Left lung (tissue), 10 donors: Measurements from ENCODE around the gene TECTB. TPM values are rescaled to one million over a fixed set of nuclear protein-coding genes. Genes with fewer than 3 reads are reported as not detected.

Experiments used
- ATAC-seq: fragments of 200-7000 bp; cut with Tn5 transposase; one replicate; pipeline ENCODE4 v1.9.1; 2020; ENCODE audit warnings: moderate library complexity
- DNase-seq, 4 donors: peaks; one replicate each; pipeline ENCODE4 v3.0.0-alpha.2; 2013 to 2020
- H3K27ac ChIP-seq, 2 donors: fragments of 200-600 bp; sonication (generic) in 1 of 2; one replicate each; pipeline versions ENCODE4 v1.5.0 to v1.8.0; 2020 to 2021
- H3K27me3 ChIP-seq, 2 donors: fragments of 200-600 bp; sonication (generic) in 1 of 2; one replicate each; pipeline versions ENCODE4 v1.5.0 to v1.8.0; 2020 to 2021
- H3K36me3 ChIP-seq, 2 donors: fragments of 200-600 bp; sonication (generic) in 1 of 2; one replicate each; pipeline versions ENCODE4 v1.5.0 to v1.8.0; 2020 to 2021
- H3K4me1 ChIP-seq, 2 donors: fragments of 200-600 bp; one replicate each; pipeline ENCODE4 v1.8.0; 2021
- H3K4me3 ChIP-seq, 2 donors: fragments of 200-600 bp; sonication (generic) in 1 of 2; one replicate each; pipeline versions ENCODE4 v1.5.0 to v1.8.0; 2020 to 2021; ENCODE audit warnings: mild to moderate bottlenecking in 1 of 2
- H3K9me3 ChIP-seq, 2 donors: fragments of 200-600 bp; sonication (generic) in 1 of 2; one replicate each; pipeline versions ENCODE4 v1.5.0 to v1.8.0; 2020 to 2021
- intact Hi-C, 2 donors: fragments of 100-400 bp; cut with DNase I; formaldehyde crosslinking; loops; one replicate each; pipeline versions ENCODE4 v1.11.2 to v1.14.2; 2022
- polyA plus RNA-seq, 6 donors: library from polyadenylated mRNA; unstranded; fragments of 120-200 nt; gene quantifications; one replicate each; pipeline ENCODE4 v1.2.1, GENCODE V29; 2013; ENCODE audit not compliant: insufficient read length in 6 of 6
- total RNA-seq, 2 donors: library from RNA; stranded (reverse); fragmentation: NEBNext Ultra II Directional; extraction: Animal tissue kit (Norgen Biotek cat#: 25700); gene quantifications; one replicate each; pipeline ENCODE4 v1.2.1, GENCODE V29; 2021
- TF ChIP-seq, protein P1 (sequence below), 2 donors: fragments of 200-600 bp; sonication (generic) in 1 of 2; IDR thresholded peaks; one replicate each; pipeline versions ENCODE4 v1.5.0 to v1.8.0; 2021; ENCODE audit warnings: antibody characterized with exemption in 2 of 2
- donor health status: DM: no; HTN: yes; CAD: no.
- donor health status: DM: no; HTN: no; CAD: no.

The TECTB gene
- total and polyA plus RNA-seq, 8 donors, result not detected

DNA sequence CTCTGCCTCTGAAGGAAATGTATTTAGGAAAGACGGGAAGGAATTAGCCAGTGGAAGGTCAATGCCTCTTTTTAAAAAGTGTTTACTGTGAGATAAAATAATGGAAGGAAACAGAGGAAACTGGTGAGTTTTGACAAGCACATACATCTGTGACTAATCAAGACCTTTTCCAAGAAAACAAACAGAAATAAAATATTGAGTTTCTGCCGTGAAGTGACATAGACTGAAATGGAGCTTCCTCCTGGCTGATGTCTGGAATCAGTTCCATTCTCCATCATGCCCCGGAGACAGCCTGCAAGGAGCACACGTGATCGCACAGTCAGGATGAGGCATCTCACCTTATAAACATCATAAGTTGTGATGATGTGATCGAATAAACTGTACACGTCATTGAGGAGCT lies 30.7 kb downstream of the TECTB start:
- H3K4me3 ChIP-seq, result no peak overlapping the region
- H3K9me3 ChIP-seq, result no peaks in the 10 kb centered on the region
- no peaks in the 10 kb centered on the region for H3K36me3 ChIP-seq
- H3K4me1 ChIP-seq, result no peaks in the 10 kb centered on the region
- intact Hi-C loops, result no loop called here
- H3K27me3 ChIP-seq, result peaks cover 0 to 18% of the 10 kb centered on the region in 2 donors
- DNase-seq (no peak), ATAC-seq (no peak)
- TF ChIP-seq, protein P1, sequence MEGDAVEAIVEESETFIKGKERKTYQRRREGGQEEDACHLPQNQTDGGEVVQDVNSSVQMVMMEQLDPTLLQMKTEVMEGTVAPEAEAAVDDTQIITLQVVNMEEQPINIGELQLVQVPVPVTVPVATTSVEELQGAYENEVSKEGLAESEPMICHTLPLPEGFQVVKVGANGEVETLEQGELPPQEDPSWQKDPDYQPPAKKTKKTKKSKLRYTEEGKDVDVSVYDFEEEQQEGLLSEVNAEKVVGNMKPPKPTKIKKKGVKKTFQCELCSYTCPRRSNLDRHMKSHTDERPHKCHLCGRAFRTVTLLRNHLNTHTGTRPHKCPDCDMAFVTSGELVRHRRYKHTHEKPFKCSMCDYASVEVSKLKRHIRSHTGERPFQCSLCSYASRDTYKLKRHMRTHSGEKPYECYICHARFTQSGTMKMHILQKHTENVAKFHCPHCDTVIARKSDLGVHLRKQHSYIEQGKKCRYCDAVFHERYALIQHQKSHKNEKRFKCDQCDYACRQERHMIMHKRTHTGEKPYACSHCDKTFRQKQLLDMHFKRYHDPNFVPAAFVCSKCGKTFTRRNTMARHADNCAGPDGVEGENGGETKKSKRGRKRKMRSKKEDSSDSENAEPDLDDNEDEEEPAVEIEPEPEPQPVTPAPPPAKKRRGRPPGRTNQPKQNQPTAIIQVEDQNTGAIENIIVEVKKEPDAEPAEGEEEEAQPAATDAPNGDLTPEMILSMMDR (IDR thresholded peaks at IDR 0.05), result no peak
- no peak overlapping the region for H3K27ac ChIP-seq

DNA sequence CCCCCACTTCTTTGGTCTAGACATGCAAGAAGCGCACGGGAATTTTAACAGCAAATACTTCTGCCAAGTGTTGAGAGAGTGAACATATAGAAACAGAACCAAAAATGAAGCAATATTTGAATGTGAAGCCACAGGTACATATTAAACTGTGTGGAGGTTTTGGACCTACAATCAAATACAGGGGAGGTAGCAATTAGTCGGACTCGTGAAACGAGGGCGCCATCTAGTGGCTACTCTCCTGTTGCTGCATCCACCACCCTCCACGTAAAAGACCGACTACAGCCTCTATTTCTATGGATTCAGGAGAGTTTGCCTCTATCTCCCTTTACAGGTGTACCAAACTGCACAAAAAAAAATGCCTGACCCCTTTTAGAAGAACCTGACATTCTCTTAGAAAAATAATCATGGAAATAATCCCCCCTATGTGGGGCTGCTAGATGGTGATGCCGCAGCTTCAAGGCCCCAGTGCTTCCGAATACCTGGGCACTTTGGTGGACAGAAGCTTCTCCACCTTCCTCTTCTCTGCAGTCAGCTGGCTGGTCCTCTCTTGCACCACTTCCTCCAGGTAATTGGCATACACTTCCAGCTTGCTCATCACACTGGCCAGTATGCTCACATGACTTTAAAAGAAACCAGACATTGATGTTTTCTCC lies 31.7 kb downstream of the TECTB start:
- intact Hi-C loops, result no loop called here
- H3K27ac ChIP-seq, result no peak overlapping the region
- DNase-seq (peak; percentile 51 to 84 (median 77)), ATAC-seq (peak; percentile 98)
- peaks cover 0 to 18% of the 10 kb centered on the region in 2 donors for H3K27me3 ChIP-seq
- no peaks in the 10 kb centered on the region for H3K36me3 ChIP-seq
- no peaks in the 10 kb centered on the region for H3K9me3 ChIP-seq
- no peaks in the 10 kb centered on the region for H3K4me1 ChIP-seq
- TF ChIP-seq, protein P1 (IDR thresholded peaks at IDR 0.05), result peak; percentile 90 to 97
- no peak overlapping the region for H3K4me3 ChIP-seq

DNA sequence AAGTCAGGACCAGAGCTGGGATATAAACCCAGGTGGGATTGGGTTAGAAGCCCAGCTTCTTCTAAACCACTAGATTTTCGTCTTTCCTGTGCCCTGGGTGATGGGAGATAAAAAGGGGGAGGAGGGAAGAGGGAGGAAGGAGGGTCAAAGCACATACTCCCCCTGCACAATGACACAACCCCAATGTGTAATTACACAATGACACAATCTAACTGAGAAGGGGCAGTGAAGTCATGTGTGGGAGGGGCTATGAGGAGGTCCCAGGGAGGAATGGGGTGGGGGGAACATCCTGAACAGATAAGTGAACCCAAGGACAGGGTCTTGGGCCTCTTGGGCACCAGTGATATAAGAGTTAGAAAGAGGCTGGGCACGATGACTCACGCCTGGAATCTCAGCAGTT lies 44.5 kb downstream of the TECTB start:
- Histone ChIP-seq H3K4me1 (no peaks in the 10 kb centered on the region), H3K27me3 (no peaks in the 10 kb centered on the region), H3K36me3 (no peaks in the 10 kb centered on the region), H3K9me3 (no peaks in the 10 kb centered on the region), H3K27ac (no peak overlapping the region), H3K4me3 (no peak overlapping the region)
- TF ChIP-seq, protein P1 (IDR thresholded peaks at IDR 0.05), result no peak
- ATAC-seq (no peak), DNase-seq (no peak)
- intact Hi-C loops, result no loop called here

DNA sequence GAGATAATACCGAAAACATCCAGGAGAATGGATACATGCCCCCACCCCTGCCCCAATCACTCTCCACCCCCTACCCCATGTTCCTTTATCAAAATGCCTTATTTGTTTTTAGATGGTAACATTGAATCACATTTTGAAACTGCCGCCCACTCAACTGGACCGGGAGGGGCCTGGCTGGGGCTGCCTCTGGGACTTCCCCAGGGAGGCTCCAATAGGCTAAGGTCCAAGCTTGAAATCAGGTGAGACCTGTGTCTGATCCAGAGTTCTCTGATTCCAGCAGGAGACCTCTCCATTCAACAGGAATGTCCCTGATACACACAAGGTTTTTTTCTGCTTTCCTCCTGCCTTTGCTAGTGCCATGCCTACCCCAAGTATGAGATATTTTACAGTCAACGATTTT lies 47.0 kb downstream of the TECTB start:
- H3K36me3 ChIP-seq, result no peaks in the 10 kb centered on the region
- intact Hi-C loops, result no loop called here
- H3K9me3 ChIP-seq, result no peaks in the 10 kb centered on the region
- no peak overlapping the region for H3K27ac ChIP-seq
- TF ChIP-seq, protein P1 (IDR thresholded peaks at IDR 0.05), result no peak
- DNase-seq (no peak), ATAC-seq (no peak)
- H3K4me1 ChIP-seq, result no peaks in the 10 kb centered on the region
- H3K4me3 ChIP-seq, result no peak overlapping the region
- H3K27me3 ChIP-seq, result no peaks in the 10 kb centered on the region

DNA sequence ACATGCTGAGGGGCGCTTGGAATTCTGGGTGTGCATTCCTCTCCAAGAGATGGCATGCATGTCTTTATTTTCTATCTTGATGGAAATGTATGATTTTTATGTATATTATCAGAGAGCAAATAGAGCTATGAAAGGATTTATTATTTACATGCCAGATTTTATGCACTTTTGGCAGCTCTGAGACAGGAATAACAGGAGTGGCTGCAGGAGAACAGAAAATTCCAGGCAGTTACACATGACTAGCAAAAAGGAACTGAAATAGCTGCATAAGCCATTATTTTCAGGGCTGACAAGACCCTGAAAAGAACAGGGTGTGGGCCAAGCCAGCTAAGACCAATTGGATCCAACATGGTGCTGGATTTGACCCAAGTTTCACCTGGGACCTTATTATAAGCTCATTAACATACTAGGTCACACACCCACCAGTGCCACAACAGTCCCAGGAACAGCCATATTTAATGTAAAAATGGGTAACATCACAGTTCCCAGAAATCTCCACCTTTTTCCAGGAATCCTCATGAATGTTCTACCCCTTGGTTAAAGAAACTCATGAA lies 47.5 kb downstream of the TECTB start:
- H3K4me1 ChIP-seq, result no peaks in the 10 kb centered on the region
- peak in 1 of 4 donors; percentile 7 for DNase-seq

More for the DNA sequence above, 47.5 kb downstream of the TECTB start:
- H3K9me3 ChIP-seq, result no peaks in the 10 kb centered on the region
- no peak overlapping the region for H3K4me3 ChIP-seq
- H3K27me3 ChIP-seq, result no peaks in the 10 kb centered on the region
- H3K27ac ChIP-seq, result no peak overlapping the region
- intact Hi-C loops, result no loop called here
- H3K36me3 ChIP-seq, result no peaks in the 10 kb centered on the region
- ATAC-seq, result no peak
- TF ChIP-seq, protein P1 (IDR thresholded peaks at IDR 0.05), result no peak
